B cell (primary cell): Measurements from ENCODE around the gene ALG9. TPM values are rescaled to one million over a fixed set of nuclear protein-coding genes. Genes with fewer than 3 reads are reported as not detected.

Source experiments
- ATAC-seq: fragments of 200-7000 bp; cut with Tn5 transposase; one replicate; pipeline ENCODE4 v1.10.0; 2021; ENCODE audit warnings: low read depth, mild to moderate bottlenecking, moderate number of reproducible peaks, moderate library complexity
- CTCF ChIA-PET: fragments of 350-600 bp; sonication (Branson Sonifier 250); formaldehyde crosslinking; loops from one replicate; lab custom pipeline; 2021; ENCODE audit warnings: antibody characterized with exemption, inconsistent platforms; lab: Charles Lee
- POLR2A ChIA-PET: fragments of 350-600 bp; sonication (Branson Sonifier 250); formaldehyde crosslinking; loops from one replicate; lab custom pipeline; 2021; ENCODE audit warnings: antibody characterized with exemption; lab: Charles Lee
- DNase-seq: peaks from one replicate; pipeline ENCODE4 v3.0.0; 2013
- H2AFZ ChIP-seq: 2 replicates; pipeline ENCODE4 v1.6.1; 2012; ENCODE audit warnings: mild to moderate bottlenecking, low read depth, low read length; ENCODE audit not compliant: insufficient read depth, poor library complexity, severe bottlenecking
- H3K27ac ChIP-seq, 2 donors: 1 replicate in 1 of 2; 2 replicates in 1 of 2; pipeline ENCODE4 v1.5.1; 2012 to 2013; ENCODE audit warnings: low read length in 2 of 2, mild to moderate bottlenecking in 2 of 2, moderate library complexity in 1 of 2
- H3K27me3 ChIP-seq, 4 experiments: fragments of 200-600 bp in 1 of 4; sonication (generic) in 1 of 4; replicated peaks in 1 of 4; 1 replicate in 2 of 4; 2 replicates in 2 of 4; pipeline versions ENCODE4 v1.6.1 to v1.7.0; 2013 to 2016; ENCODE audit warnings: low read length in 3 of 4, mild to moderate bottlenecking in 2 of 4, mixed read lengths in 1 of 4, moderate library complexity in 1 of 4; ENCODE audit not compliant: insufficient read depth in 4 of 4, control insufficient read depth in 3 of 4; ENCODE audit errors: control extremely low read depth in 1 of 4
- H3K36me3 ChIP-seq, 2 experiments: replicated peaks in 1 of 2; 1 replicate in 1 of 2; 2 replicates in 1 of 2; pipeline versions ENCODE4 v1.6.1 to v1.7.1; 2013; ENCODE audit warnings: low read length in 1 of 2; ENCODE audit not compliant: insufficient read depth in 2 of 2, control insufficient read depth in 1 of 2; ENCODE audit errors: control extremely low read depth in 1 of 2, extremely low read depth in 1 of 2
- H3K4me1 ChIP-seq, 2 donors: fragments of 200-600 bp in 1 of 2; sonication (generic) in 1 of 2; 1 replicate in 1 of 2; 2 replicates in 1 of 2; pipeline versions ENCODE4 v1.5.1 to v1.6.1; 2013 to 2017; ENCODE audit warnings: low read length in 2 of 2; ENCODE audit not compliant: control insufficient read depth in 2 of 2, insufficient read depth in 2 of 2
- H3K4me2 ChIP-seq: replicated peaks from 2 replicates; pipeline ENCODE3; 2012; ENCODE audit warnings: mild to moderate bottlenecking, low read depth, low read length; ENCODE audit not compliant: poor library complexity, severe bottlenecking
- H3K4me3 ChIP-seq, 5 experiments: fragments of 200-600 bp in 1 of 5; sonication (generic) in 1 of 5; 1 replicate in 3 of 5; 2 replicates in 2 of 5; pipeline versions ENCODE4 v1.5.1 to v1.7.0; 2011 to 2016; ENCODE audit warnings: low read length in 4 of 5, mild to moderate bottlenecking in 4 of 5, low read depth in 2 of 5, control low read depth in 1 of 5, moderate library complexity in 1 of 5; ENCODE audit not compliant: insufficient read depth in 1 of 5; ENCODE audit errors: control extremely low read depth in 1 of 5, extremely low read depth in 1 of 5
- H3K79me2 ChIP-seq: fragments of 200-600 bp; sonication (generic); one replicate; pipeline ENCODE4 v1.6.0; 2016; ENCODE audit warnings: low read length; ENCODE audit not compliant: control insufficient read depth, insufficient read depth
- H3K9ac ChIP-seq: fragments of 200-600 bp; sonication (generic); 2 replicates; pipeline ENCODE4 v1.6.1; 2017; ENCODE audit warnings: mild to moderate bottlenecking, low read length, moderate library complexity
- H3K9me3 ChIP-seq, 3 donors: one replicate each; pipeline versions ENCODE4 v1.6.1 to v1.7.1; 2013; ENCODE audit warnings: low read length in 2 of 3; ENCODE audit not compliant: control insufficient read depth in 2 of 3, insufficient read depth in 1 of 3; ENCODE audit errors: control extremely low read depth in 1 of 3
- H4K20me1 ChIP-seq: 2 replicates; pipeline ENCODE4 v1.6.0; 2012; ENCODE audit warnings: mild to moderate bottlenecking, low read length; ENCODE audit not compliant: insufficient read depth, control insufficient read depth, poor library complexity, severe bottlenecking
- H3K27ac Mint-ChIP-seq: one replicate; pipeline ENCODE4 v1.8.0; 2021; ENCODE audit warnings: mixed read lengths
- H3K27me3 Mint-ChIP-seq: one replicate; pipeline ENCODE4 v1.8.0; 2021; ENCODE audit warnings: mixed read lengths
- H3K4me1 Mint-ChIP-seq: one replicate; pipeline ENCODE4 v1.8.0; 2021; ENCODE audit warnings: mixed read lengths
- H3K4me3 Mint-ChIP-seq: one replicate; pipeline ENCODE4 v1.8.0; 2021; ENCODE audit warnings: mixed read lengths
- H3K9me3 Mint-ChIP-seq: one replicate; pipeline ENCODE4 v1.8.0; 2022; ENCODE audit warnings: mixed read lengths; ENCODE audit not compliant: insufficient read depth
- CTCF ChIP-seq: fragments of 200-600 bp; IDR thresholded peaks from one replicate; pipeline ENCODE4 v1.8.0; 2022; ENCODE audit warnings: antibody characterized with exemption, mild to moderate bottlenecking
- EZH2 ChIP-seq: IDR thresholded peaks from 2 replicates; pipeline ENCODE4 v1.6.1; 2012; ENCODE audit warnings: borderline replicate concordance, low read depth, mild to moderate bottlenecking, moderate library complexity, low read length; ENCODE audit not compliant: insufficient read depth, poor library complexity, severe bottlenecking
- WGBS: methylation state at CpG from one replicate; pipeline ENCODE4 v1.1.5; 2013; ENCODE audit warnings: missing lambda C conversion rate; ENCODE audit not compliant: insufficient coverage; 5-methylcytosine and 5-hydroxymethylcytosine counted together
- intact Hi-C: fragments of 100-400 bp; cut with micrococcal nuclease; formaldehyde crosslinking; loops from one replicate; pipeline ENCODE4 v1.10.0; 2022
- polyA plus RNA-seq: library from polyadenylated mRNA; depleted of rRNA; stranded (reverse); fragments of >200 nt; gene quantifications from 2 replicates; pipeline ENCODE4 v1.2.3, GENCODE V29; 2012
- total RNA-seq, 2 donors: library from RNA; stranded (reverse); fragments of 120-200 nt in 1 of 2; gene quantifications; 1 replicate in 1 of 2; 2 replicates in 1 of 2; pipeline versions ENCODE4 v1.2.3 to v1.2.4, GENCODE V29; 2013 to 2022

Gene ALG9
- total and polyA plus RNA-seq, 2 donors (not counting 1 experiment from before 2014, with no cell fraction given): 21.2 to 29.9 TPM

DNA sequence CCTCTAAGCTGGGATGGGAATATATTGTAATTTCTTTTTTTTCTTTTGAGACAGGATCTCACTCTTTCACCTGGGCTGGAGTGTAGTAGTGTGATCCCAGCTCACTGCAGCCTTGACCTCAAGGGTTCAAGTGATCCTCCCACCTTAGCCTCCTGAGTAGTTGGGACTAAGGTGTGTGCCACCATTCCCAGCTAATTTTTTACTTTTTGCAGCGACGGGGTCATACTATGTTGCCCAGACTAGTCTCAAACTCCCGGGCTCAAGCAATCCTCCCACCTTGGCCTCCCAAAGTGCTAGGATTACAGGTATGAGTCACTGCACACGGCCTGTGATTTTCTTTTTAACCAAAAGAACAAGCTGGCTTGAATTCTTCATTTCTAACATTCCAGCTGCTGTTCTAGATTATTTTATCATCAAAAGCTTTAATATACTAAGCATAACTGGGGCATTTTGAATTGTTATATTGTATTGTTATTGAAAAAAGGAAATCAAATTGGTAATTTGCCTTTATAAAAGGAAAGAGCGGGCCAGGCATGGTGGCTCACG is 78.4 kb downstream of the ALG9 start:
- Histone ChIP-seq H3K27me3 (no peaks in the 10 kb centered on the region), H4K20me1 (no peaks in the 10 kb centered on the region), H3K36me3 (peaks cover 6% of the 10 kb centered on the region in 2 experiments), H3K4me3 (no peak overlapping the region), H3K79me2 (no peaks in the 10 kb centered on the region), H3K4me2 (no peak overlapping the region), H3K9ac (no peak overlapping the region), H3K27ac (no peak overlapping the region), H3K4me1 (no peaks in the 10 kb centered on the region), H3K9me3 (peaks cover 4 to 9% (median 9%) of the 10 kb centered on the region in 3 donors), H2AFZ (no peak overlapping the region)
- Mint-ChIP-seq H3K27me3 (no peaks in the 10 kb centered on the region), H3K9me3 (peaks cover 6% of the 10 kb centered on the region), H3K4me3 (no peak overlapping the region), H3K4me1 (peaks cover 12% of the 10 kb centered on the region), H3K27ac (no peak overlapping the region)
- POLR2A ChIA-PET: no interaction called here
- ATAC-seq (no peak), DNase-seq (no peak)
- intact Hi-C loops: no loop called here
- CTCF ChIA-PET: interaction anchor here (1.1 kb wide), 2 partner anchors 15 to 206 kb away, joined by 3 read pairs; no protein-coding TSS in a partner anchor
- WGBS: 100% methylated on average over 5 of the region's 6 CpGs
- TF ChIP-seq EZH2: no peak
- no peak for TF ChIP-seq CTCF

DNA sequence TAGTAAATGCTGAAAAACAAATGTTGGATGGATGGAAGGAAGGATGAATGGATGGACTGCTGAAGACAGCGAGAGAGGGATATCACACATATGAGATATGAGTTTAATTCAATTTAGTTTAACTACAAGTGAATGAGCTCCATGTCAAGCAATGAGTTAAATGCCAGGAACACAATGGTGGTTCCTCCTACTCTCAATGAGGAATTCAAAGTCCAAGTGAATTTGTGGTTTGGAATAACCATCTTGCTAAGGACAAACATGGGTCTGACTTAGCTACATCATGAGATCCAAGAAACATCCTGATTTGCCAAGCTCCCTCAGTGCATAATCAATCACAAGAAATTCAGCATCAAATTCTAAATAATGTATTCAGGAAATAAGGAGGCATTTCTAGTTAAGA is 79.1 kb downstream of the ALG9 start:
- no peak overlapping the region for H3K4me3 Mint-ChIP-seq
- WGBS: no CpG with 5 or more reads among the region's 1 CpG
- intact Hi-C loops: no loop called here
- no peak overlapping the region for H3K27ac Mint-ChIP-seq
- Histone ChIP-seq H3K4me2 (no peak overlapping the region), H3K9ac (no peak overlapping the region), H3K79me2 (no peaks in the 10 kb centered on the region), H3K4me3 (no peak overlapping the region), H3K36me3 (peaks cover 2 to 4% of the 10 kb centered on the region in 2 experiments), H3K27ac (no peak overlapping the region), H3K27me3 (no peaks in the 10 kb centered on the region), H3K9me3 (peaks cover 3 to 4% (median 4%) of the 10 kb centered on the region in 3 donors), H2AFZ (no peak overlapping the region), H3K4me1 (no peaks in the 10 kb centered on the region), H4K20me1 (no peaks in the 10 kb centered on the region)
- CTCF ChIA-PET: interaction anchor here (1.1 kb wide), 2 partner anchors 15 to 205 kb away, joined by 3 read pairs; no protein-coding TSS in a partner anchor
- DNase-seq: no peak
- POLR2A ChIA-PET: no interaction called here
- TF ChIP-seq EZH2 (no peak), CTCF (no peak)
- no peaks in the 10 kb centered on the region for H3K27me3 Mint-ChIP-seq
- peaks cover 5% of the 10 kb centered on the region for H3K9me3 Mint-ChIP-seq
- no peak for ATAC-seq
- peaks cover 10% of the 10 kb centered on the region for H3K4me1 Mint-ChIP-seq
